Endodermal cell (in vitro differentiated cells): ENCODE results near the gene KRTAP10-4. TPM values are rescaled to one million over a fixed set of nuclear protein-coding genes. Genes with fewer than 3 reads are reported as not detected.

Source experiments
- DNase-seq: peaks from one replicate; pipeline ENCODE4 v3.0.0-alpha.2; 2017
- H3K27ac ChIP-seq: 2 replicates; pipeline ENCODE4 v1.5.1; 2013; ENCODE audit warnings: mild to moderate bottlenecking, low read depth, low read length, moderate library complexity
- H3K27me3 ChIP-seq: 2 replicates; pipeline ENCODE4 v1.6.1; 2013; ENCODE audit warnings: mild to moderate bottlenecking, low read length, moderate library complexity; ENCODE audit not compliant: insufficient read depth, control insufficient read depth, poor library complexity, severe bottlenecking
- H3K36me3 ChIP-seq: 2 replicates; pipeline ENCODE4 v1.7.0; 2013; ENCODE audit warnings: mild to moderate bottlenecking, low read length, moderate library complexity; ENCODE audit not compliant: control insufficient read depth, insufficient read depth
- H3K4me1 ChIP-seq: one replicate; pipeline ENCODE4 v1.7.0; 2013; ENCODE audit warnings: low read length; ENCODE audit not compliant: control insufficient read depth, insufficient read depth
- H3K4me3 ChIP-seq: 2 replicates; pipeline ENCODE4 v1.5.1; 2013; ENCODE audit warnings: mild to moderate bottlenecking, low read length, moderate library complexity
- H3K9ac ChIP-seq: 2 replicates; pipeline ENCODE4 v1.6.1; 2013; ENCODE audit warnings: mild to moderate bottlenecking, low read length, moderate library complexity; ENCODE audit not compliant: poor library complexity, severe bottlenecking; ENCODE audit errors: extremely low read depth
- H3K9me3 ChIP-seq: 2 replicates; pipeline ENCODE4 v1.6.1; 2013; ENCODE audit warnings: mild to moderate bottlenecking, low read length, moderate library complexity; ENCODE audit not compliant: control insufficient read depth
- H3K27ac Mint-ChIP-seq: 2 replicates; pipeline ENCODE4 v1.8.0; 2020; ENCODE audit warnings: mixed read lengths
- H3K27me3 Mint-ChIP-seq: 2 replicates; pipeline ENCODE4 v1.8.0; 2021; ENCODE audit warnings: mild to moderate bottlenecking, mixed read lengths; ENCODE audit not compliant: insufficient read depth
- H3K36me3 Mint-ChIP-seq: 2 replicates; pipeline ENCODE4 v1.8.0; 2020; ENCODE audit warnings: low read depth, mixed read lengths
- H3K4me1 Mint-ChIP-seq: 2 replicates; pipeline ENCODE4 v1.8.0; 2020; ENCODE audit warnings: mixed read lengths
- H3K4me3 Mint-ChIP-seq: 2 replicates; pipeline ENCODE4 v1.8.0; 2020; ENCODE audit warnings: mild to moderate bottlenecking, moderate library complexity, mixed read lengths
- H3K9me3 Mint-ChIP-seq: 2 replicates; pipeline ENCODE4 v1.8.0; 2020; ENCODE audit warnings: mild to moderate bottlenecking, mixed read lengths
- WGBS, 2 experiments: methylation state at CpG; one replicate each; pipeline versions ENCODE4 v1.1.5 to v1.1.7; 2013; ENCODE audit warnings: missing lambda C conversion rate in 2 of 2, mixed read lengths in 1 of 2; ENCODE audit not compliant: insufficient coverage in 1 of 2, insufficient read length in 1 of 2; 5-methylcytosine and 5-hydroxymethylcytosine counted together
- total RNA-seq, 2 donors: library from RNA; stranded (reverse); fragmentation: NEBNext Ultra II Directional in 1 of 2; extraction: Animal tissue kit (Norgen Biotek cat#: 25700) in 1 of 2; gene quantifications; 2 replicates in 1 of 2; 3 replicates in 1 of 2; pipeline ENCODE4 v1.2.1, GENCODE V29; 2021
- TF ChIP-seq, protein P1 (sequence below): fragments of 200-600 bp; sonication (generic); conservative IDR thresholded peaks from 2 replicates; pipeline ENCODE4 v1.5.0; 2021; ENCODE audit warnings: antibody characterized with exemption, mild to moderate bottlenecking

The KRTAP10-4 gene
- total RNA-seq, 2 donors from 2014 or later, result not detected

DNA sequence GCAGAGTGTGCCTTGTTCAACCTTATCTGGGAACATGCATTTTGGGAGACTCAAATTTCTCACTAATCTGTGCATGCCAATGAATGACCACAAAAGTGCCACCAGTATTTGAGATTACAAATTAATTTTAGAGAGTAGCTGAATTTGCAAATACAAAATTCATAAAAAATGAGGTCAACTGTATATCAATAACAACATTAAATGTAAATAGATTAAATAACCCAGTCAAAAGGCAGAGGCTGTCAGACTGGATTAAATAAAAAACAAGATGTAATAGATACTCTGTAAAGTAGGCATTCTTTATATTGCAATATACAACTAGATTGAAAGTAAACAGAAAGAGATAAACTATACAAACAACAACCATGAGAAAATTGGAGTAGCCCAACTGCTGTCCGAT is 9.4 kb upstream of the KRTAP10-4 start:
- Histone ChIP-seq H3K4me3 (no peak overlapping the region), H3K9ac (no peak overlapping the region), H3K4me1 (no peaks in the 10 kb centered on the region), H3K9me3 (no peaks in the 10 kb centered on the region), H3K27ac (no peak overlapping the region), H3K36me3 (no peaks in the 10 kb centered on the region), H3K27me3 (no peaks in the 10 kb centered on the region)
- Mint-ChIP-seq H3K36me3 (no peaks in the 10 kb centered on the region), H3K4me3 (no peak overlapping the region), H3K9me3 (no peaks in the 10 kb centered on the region), H3K4me1 (no peaks in the 10 kb centered on the region), H3K27me3 (no peaks in the 10 kb centered on the region), H3K27ac (no peak overlapping the region)
- TF ChIP-seq, protein P1, sequence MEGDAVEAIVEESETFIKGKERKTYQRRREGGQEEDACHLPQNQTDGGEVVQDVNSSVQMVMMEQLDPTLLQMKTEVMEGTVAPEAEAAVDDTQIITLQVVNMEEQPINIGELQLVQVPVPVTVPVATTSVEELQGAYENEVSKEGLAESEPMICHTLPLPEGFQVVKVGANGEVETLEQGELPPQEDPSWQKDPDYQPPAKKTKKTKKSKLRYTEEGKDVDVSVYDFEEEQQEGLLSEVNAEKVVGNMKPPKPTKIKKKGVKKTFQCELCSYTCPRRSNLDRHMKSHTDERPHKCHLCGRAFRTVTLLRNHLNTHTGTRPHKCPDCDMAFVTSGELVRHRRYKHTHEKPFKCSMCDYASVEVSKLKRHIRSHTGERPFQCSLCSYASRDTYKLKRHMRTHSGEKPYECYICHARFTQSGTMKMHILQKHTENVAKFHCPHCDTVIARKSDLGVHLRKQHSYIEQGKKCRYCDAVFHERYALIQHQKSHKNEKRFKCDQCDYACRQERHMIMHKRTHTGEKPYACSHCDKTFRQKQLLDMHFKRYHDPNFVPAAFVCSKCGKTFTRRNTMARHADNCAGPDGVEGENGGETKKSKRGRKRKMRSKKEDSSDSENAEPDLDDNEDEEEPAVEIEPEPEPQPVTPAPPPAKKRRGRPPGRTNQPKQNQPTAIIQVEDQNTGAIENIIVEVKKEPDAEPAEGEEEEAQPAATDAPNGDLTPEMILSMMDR, result no peak
- no peak for DNase-seq
- no CpG with 5 or more reads among the region's 1 CpG for WGBS, 2 experiments

DNA sequence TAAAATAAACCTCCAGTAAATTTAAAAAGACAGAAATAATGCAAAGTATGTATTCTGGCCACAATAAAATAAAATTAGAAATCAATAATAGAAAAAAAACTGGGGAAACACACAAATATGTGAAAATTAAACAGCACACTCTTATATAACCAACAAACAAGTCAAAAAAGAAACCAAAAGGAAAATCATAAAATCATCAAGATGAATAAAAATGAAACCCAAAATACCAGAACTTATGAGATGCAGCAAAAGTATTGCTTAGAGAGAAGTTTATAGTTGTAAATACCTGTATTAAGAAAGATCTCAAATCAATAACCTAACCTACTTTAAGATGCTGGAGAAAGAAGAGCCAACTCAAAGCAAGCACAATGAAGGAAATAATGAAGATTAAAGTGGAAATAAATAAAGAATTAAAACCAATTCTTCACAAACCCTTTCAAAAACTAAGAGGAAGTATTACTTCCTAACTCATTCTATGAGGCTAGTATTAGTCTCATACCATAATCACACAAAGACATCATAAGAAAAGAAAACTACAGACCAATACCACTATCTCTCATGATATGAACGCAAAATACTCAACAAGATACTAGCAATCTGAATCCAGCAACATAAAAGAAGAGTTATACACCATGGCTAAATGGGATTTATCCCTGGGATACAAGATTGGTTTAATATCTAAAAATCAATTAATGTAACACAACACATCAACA is 8.5 kb upstream of the KRTAP10-4 start:
- TF ChIP-seq, protein P1, result no peak
- no peak overlapping the region for H3K9ac ChIP-seq
- H3K36me3 ChIP-seq, result no peaks in the 10 kb centered on the region
- 0% methylated on average over 1 of the region's 1 CpG; no CpG with 5 or more reads in 1 of the 2 experiments for WGBS, 2 experiments
- no peaks in the 10 kb centered on the region for H3K9me3 ChIP-seq
- H3K36me3 Mint-ChIP-seq, result no peaks in the 10 kb centered on the region
- H3K27me3 Mint-ChIP-seq, result no peaks in the 10 kb centered on the region
- no peaks in the 10 kb centered on the region for H3K27me3 ChIP-seq
- no peak overlapping the region for H3K27ac Mint-ChIP-seq
- no peak overlapping the region for H3K4me3 ChIP-seq
- H3K4me3 Mint-ChIP-seq, result no peak overlapping the region
- no peaks in the 10 kb centered on the region for H3K4me1 Mint-ChIP-seq
- no peaks in the 10 kb centered on the region for H3K9me3 Mint-ChIP-seq
- H3K27ac ChIP-seq, result no peak overlapping the region
- H3K4me1 ChIP-seq, result no peaks in the 10 kb centered on the region
- DNase-seq, result no peak

DNA sequence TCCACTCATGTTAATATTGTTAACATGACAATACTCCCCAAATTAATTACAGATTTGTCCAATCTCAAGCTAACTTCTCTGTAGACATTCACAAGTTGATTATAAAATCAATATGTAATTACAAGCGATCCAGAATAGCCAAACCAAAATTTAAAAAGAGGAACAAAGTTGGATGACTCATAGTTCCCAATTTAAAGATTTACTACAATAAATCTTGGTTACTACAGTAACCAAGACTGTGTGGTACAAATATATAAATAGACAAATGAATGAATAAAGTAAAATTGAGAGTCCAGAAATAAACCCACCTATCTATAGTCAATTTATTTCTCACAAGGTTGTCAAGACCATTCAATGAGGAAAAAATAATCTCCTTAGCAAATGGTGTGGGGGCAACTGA is 7.1 kb upstream of the KRTAP10-4 start:
- no peaks in the 10 kb centered on the region for H3K36me3 Mint-ChIP-seq
- H3K9me3 ChIP-seq, result peaks cover 11% of the 10 kb centered on the region
- DNase-seq, result no peak
- no peak overlapping the region for H3K4me3 ChIP-seq
- no peak overlapping the region for H3K27ac ChIP-seq
- H3K27me3 ChIP-seq, result no peaks in the 10 kb centered on the region
- no peaks in the 10 kb centered on the region for H3K4me1 Mint-ChIP-seq
- 100% methylated on average over 1 of the region's 1 CpG; no CpG with 5 or more reads in 1 of the 2 experiments for whole genome bisulfite sequencing, 2 experiments
- TF ChIP-seq, protein P1, result no peak
- no peaks in the 10 kb centered on the region for H3K4me1 ChIP-seq
- no peaks in the 10 kb centered on the region for H3K36me3 ChIP-seq
- H3K4me3 Mint-ChIP-seq, result no peak overlapping the region
- H3K27ac Mint-ChIP-seq, result no peak overlapping the region
- peaks cover 12% of the 10 kb centered on the region for H3K9me3 Mint-ChIP-seq
- no peak overlapping the region for H3K9ac ChIP-seq
- H3K27me3 Mint-ChIP-seq, result no peaks in the 10 kb centered on the region
